Kidney (tissue), 14 donors: ENCODE measurements around the gene TMEM235. TPM values are rescaled to one million over a fixed set of nuclear protein-coding genes. Genes with fewer than 3 reads are reported as not detected.
A peak's percentile ranks its signal among the peaks of the same experiment; 100 is the strongest.

Experiments
- DNase-seq, 5 donors: peaks; one replicate each; pipeline ENCODE4 v3.0.0-alpha.2; 2013 to 2020
- FAIRE-seq: peaks from 2 replicates; lab custom pipeline; 2012; peaks lifted over from hg19 to GRCh38; lab: Jason Lieb, UNC
- H3K27ac ChIP-seq, 2 donors: one replicate each; pipeline ENCODE4 v1.7.0; 2013; ENCODE audit warnings: low read depth in 2 of 2, low read length in 2 of 2, inconsistent platforms in 1 of 2
- H3K27me3 ChIP-seq: one replicate; pipeline ENCODE4 v1.7.1; 2013; ENCODE audit warnings: low read length, inconsistent platforms; ENCODE audit not compliant: control insufficient read depth, insufficient read depth
- H3K36me3 ChIP-seq, 3 donors: one replicate each; pipeline versions ENCODE4 v1.7.0 to v1.7.1; 2013; ENCODE audit warnings: low read length in 3 of 3, control low read depth in 1 of 3, inconsistent platforms in 1 of 3; ENCODE audit not compliant: insufficient read depth in 3 of 3, control insufficient read depth in 2 of 3
- H3K4me1 ChIP-seq, 3 donors: one replicate each; pipeline versions ENCODE4 v1.7.0 to v1.7.1; 2013; ENCODE audit warnings: low read length in 3 of 3, inconsistent platforms in 1 of 3, low read depth in 1 of 3; ENCODE audit not compliant: control insufficient read depth in 2 of 3, insufficient read depth in 2 of 3
- H3K4me3 ChIP-seq, 3 donors: one replicate each; pipeline versions ENCODE4 v1.7.0 to v1.8.1; 2013; ENCODE audit warnings: low read length in 3 of 3, control low read depth in 1 of 3, inconsistent platforms in 1 of 3
- H3K9ac ChIP-seq, 3 donors: one replicate each; pipeline versions ENCODE4 v1.7.0 to v1.7.1; 2013; ENCODE audit warnings: low read length in 3 of 3, control low read depth in 1 of 3, inconsistent platforms in 1 of 3
- H3K9me3 ChIP-seq, 3 donors: one replicate each; pipeline versions ENCODE4 v1.7.0 to v1.7.1; 2013; ENCODE audit warnings: low read length in 3 of 3, control low read depth in 1 of 3, inconsistent platforms in 1 of 3; ENCODE audit not compliant: control insufficient read depth in 2 of 3, insufficient read depth in 1 of 3
- CTCF ChIP-seq: IDR thresholded peaks from 3 replicates; pipeline ENCODE4 v1.5.1; 2012; ENCODE audit warnings: mild to moderate bottlenecking, moderate library complexity, borderline replicate concordance; ENCODE audit not compliant: insufficient read depth; ENCODE audit errors: extremely low read depth
- intact Hi-C: fragments of 100-400 bp; cut with DNase I; formaldehyde crosslinking; loops from one replicate; pipeline ENCODE4 v1.11.1; 2022
- polyA plus RNA-seq: library from polyadenylated mRNA; stranded (reverse); fragments of 350-450 nt; fragmentation: Illumina TruSeq; extraction: RNeasy Lipid Tissue Mini Kit (QIAGEN cat#74804); gene quantifications from one replicate; pipeline ENCODE4 v1.2.3, GENCODE V29; 2014; ENCODE audit warnings: low read depth, low replicate concordance; ENCODE audit not compliant: insufficient read depth
- total RNA-seq: library from RNA; stranded (reverse); fragmentation: NEBNext Ultra II Directional; extraction: Animal tissue kit (Norgen Biotek cat#: 25700); gene quantifications from one replicate; pipeline ENCODE4 v1.2.1, GENCODE V29; 2021
- donor health status: control.
- donor health status: control.
- donor health status: control.
- donor health status: control.
- donor health status: control.
- donor health status: DM: yes; HTN: yes; CAD: no.
- donor health status: Normal renal cell carcinoma (clear cell type).

Gene TMEM235
- total and polyA plus RNA-seq, 2 donors from 2014 or later, result not detected

GRCh38 chr17:78248051-78248914 lies 16.9 kb downstream of the TMEM235 start:
- Histone ChIP-seq H3K27ac (peak overlapping the region; percentile 72 to 75), H3K4me3 (no peak overlapping the region)
- intact Hi-C loops, result loop anchor here (10.0 kb wide), 1 partner anchor 133 kb away; no protein-coding TSS in a partner anchor

GRCh38 chr17:78249074-78249817 lies 17.8 kb downstream of the TMEM235 start:
- FAIRE-seq (no peak), DNase-seq (peak in 2 of 5 donors; percentile 43 to 66)
- Histone ChIP-seq H3K9ac (no peak overlapping the region), H3K4me3 (no peak overlapping the region), H3K27ac (peak overlapping the region in 1 of 2 donors; percentile 75), H3K4me1 (peaks cover 0 to 7% (median 0%) of the 10 kb centered on the region in 3 donors), H3K9me3 (no peaks in the 10 kb centered on the region), H3K27me3 (no peaks in the 10 kb centered on the region), H3K36me3 (no peaks in the 10 kb centered on the region)
- intact Hi-C loops, result loop anchor here (10.0 kb wide), 1 partner anchor 134 kb away; no protein-coding TSS in a partner anchor
- no peak for TF ChIP-seq CTCF

More at GRCh38 chr17:78248051-78248914, 16.9 kb downstream of the TMEM235 start:
- peaks cover 0 to 7% (median 0%) of the 10 kb centered on the region in 3 donors for H3K4me1 ChIP-seq
- no peaks in the 10 kb centered on the region for H3K27me3 ChIP-seq
- no peaks in the 10 kb centered on the region for H3K9me3 ChIP-seq
- H3K9ac ChIP-seq, result no peak overlapping the region
- TF ChIP-seq CTCF, result no peak
- FAIRE-seq (no peak), DNase-seq (peak in 2 of 5 donors; percentile 49 to 74)
- H3K36me3 ChIP-seq, result no peaks in the 10 kb centered on the region

GRCh38 chr17:78249818-78250806 lies 18.7 kb downstream of the TMEM235 start:
- Histone ChIP-seq H3K4me1 (peaks cover 0 to 7% (median 0%) of the 10 kb centered on the region in 3 donors), H3K36me3 (no peaks in the 10 kb centered on the region), H3K9ac (no peak overlapping the region), H3K27me3 (no peaks in the 10 kb centered on the region), H3K9me3 (no peaks in the 10 kb centered on the region), H3K4me3 (no peak overlapping the region), H3K27ac (no peak overlapping the region)
- no peak for FAIRE-seq
- intact Hi-C loops, result loop anchor here (10.0 kb wide), 1 partner anchor 135 kb away; no protein-coding TSS in a partner anchor
- peak in 2 of 5 donors; percentile 51 to 72 for DNase-seq
- TF ChIP-seq CTCF, result no peak
